Cardiac muscle cell (in vitro differentiated cells and primary cell): Measurements from ENCODE around the gene CCT7. TPM values are rescaled to one million over a fixed set of nuclear protein-coding genes. Genes with fewer than 3 reads are reported as not detected.

Experiments
- DNase-seq, 2 donors: peaks; one replicate each; pipeline versions ENCODE4 v3.0.0 to v3.0.0-alpha.2; 2010 to 2017; ENCODE audit warnings: low read depth in 1 of 2, low spot score in 1 of 2
- H3K27ac ChIP-seq: fragments of 200-600 bp; sonication (generic); 2 replicates; pipeline ENCODE4 v1.5.1; 2016
- H3K27me3 ChIP-seq: fragments of 200-600 bp; sonication (generic); 2 replicates; pipeline ENCODE4 v1.6.0; 2016; ENCODE audit warnings: control low read depth
- H3K36me3 ChIP-seq: fragments of 200-600 bp; sonication (generic); 2 replicates; pipeline ENCODE4 v1.5.1; 2016; ENCODE audit warnings: control low read depth
- H3K4me1 ChIP-seq: fragments of 200-600 bp; sonication (generic); 2 replicates; pipeline ENCODE4 v1.8.1; 2017; ENCODE audit warnings: low read depth, mild to moderate bottlenecking, mixed run types
- H3K4me3 ChIP-seq: fragments of 200-600 bp; sonication (generic); 2 replicates; pipeline ENCODE4 v1.5.1; 2016; ENCODE audit warnings: mild to moderate bottlenecking
- H3K9me3 ChIP-seq: fragments of 200-600 bp; sonication (generic); 2 replicates; pipeline ENCODE4 v1.5.1; 2017; ENCODE audit warnings: low read depth, mild to moderate bottlenecking, control low read depth
- polyA plus RNA-seq: library from polyadenylated mRNA; unstranded; fragments of >200 nt; fragmentation: Nextera tagmentation; extraction: Ambion mirVana; gene quantifications from 2 replicates; pipeline ENCODE4 v1.2.1, GENCODE V29; 2016
- total RNA-seq: library from RNA; depleted of rRNA; stranded (reverse); fragments of >200 nt; gene quantifications from 2 replicates; pipeline ENCODE4 v1.2.3, GENCODE V29; 2016
- TF ChIP-seq, protein P1 (sequence below): IDR thresholded peaks from 2 replicates; pipeline ENCODE4 v1.5.1; 2012; ENCODE audit warnings: low read depth, mild to moderate bottlenecking, low read length

Gene CCT7
- total and polyA plus RNA-seq, 2 experiments from 2014 or later, result 370 to 384 TPM

DNA sequence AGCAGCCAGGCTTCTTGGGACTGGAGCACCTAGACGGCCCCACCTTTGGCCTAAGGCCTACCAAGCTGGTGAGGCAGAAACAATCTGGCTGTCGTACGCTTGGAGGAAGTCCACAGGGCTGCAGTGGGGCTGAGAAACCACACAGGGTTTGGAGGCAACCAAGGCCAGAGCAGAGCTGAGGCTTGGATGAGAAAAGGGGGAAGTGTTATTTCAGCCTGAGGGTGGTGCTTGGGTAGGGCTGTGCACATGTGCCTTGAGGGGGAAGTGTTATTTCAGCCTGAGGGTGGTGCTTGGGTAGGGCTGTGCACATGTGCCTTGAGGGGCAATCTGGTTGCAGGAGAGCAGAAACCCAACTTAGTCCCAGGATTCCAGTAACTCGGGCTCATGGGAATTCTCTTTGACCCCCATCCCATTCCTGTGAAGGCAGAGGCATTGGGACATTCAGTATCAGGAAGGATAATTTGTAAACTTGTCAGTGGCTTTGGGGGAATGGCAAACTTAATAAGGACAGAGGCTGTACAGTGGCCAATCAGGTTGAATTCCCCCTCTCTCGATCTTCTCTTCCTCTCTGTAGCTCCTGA is 51.1 kb downstream of the CCT7 start:
- TF ChIP-seq, protein P1, sequence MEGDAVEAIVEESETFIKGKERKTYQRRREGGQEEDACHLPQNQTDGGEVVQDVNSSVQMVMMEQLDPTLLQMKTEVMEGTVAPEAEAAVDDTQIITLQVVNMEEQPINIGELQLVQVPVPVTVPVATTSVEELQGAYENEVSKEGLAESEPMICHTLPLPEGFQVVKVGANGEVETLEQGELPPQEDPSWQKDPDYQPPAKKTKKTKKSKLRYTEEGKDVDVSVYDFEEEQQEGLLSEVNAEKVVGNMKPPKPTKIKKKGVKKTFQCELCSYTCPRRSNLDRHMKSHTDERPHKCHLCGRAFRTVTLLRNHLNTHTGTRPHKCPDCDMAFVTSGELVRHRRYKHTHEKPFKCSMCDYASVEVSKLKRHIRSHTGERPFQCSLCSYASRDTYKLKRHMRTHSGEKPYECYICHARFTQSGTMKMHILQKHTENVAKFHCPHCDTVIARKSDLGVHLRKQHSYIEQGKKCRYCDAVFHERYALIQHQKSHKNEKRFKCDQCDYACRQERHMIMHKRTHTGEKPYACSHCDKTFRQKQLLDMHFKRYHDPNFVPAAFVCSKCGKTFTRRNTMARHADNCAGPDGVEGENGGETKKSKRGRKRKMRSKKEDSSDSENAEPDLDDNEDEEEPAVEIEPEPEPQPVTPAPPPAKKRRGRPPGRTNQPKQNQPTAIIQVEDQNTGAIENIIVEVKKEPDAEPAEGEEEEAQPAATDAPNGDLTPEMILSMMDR, result no peak
- no peaks in the 10 kb centered on the region for H3K9me3 ChIP-seq
- peak overlapping the region; percentile 67 for H3K4me3 ChIP-seq
- no peaks in the 10 kb centered on the region for H3K36me3 ChIP-seq
- peaks cover 3% of the 10 kb centered on the region for H3K4me1 ChIP-seq
- H3K27me3 ChIP-seq, result peaks cover 78% of the 10 kb centered on the region
- H3K27ac ChIP-seq, result no peak overlapping the region
- DNase-seq, result no peak

DNA sequence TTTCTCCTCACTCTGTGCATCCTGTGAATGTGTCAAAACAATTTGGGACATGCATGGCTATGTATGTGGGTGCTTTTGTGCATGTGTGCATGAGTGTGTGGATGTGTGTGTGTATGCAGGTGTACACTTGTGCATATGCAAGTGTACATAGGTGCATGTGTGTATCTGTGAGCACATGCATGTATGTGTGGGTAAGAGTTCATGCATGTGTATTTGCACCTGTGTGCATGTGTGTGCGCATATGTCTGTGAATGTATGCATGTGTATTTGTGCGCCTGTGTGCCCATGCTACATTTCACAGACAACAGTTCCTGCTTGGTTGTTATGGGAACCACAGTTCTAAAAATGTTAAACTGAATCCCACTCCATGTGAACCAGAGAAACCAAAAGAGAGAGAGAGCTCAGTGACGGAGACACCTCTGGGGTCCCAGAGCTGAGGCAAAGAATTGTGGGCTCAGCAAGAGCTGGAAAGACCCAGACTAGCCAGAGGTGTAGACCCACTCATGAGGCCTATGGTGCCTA is 52.1 kb downstream of the CCT7 start:
- Histone ChIP-seq H3K27me3 (peaks cover 88% of the 10 kb centered on the region), H3K4me1 (peaks cover 3% of the 10 kb centered on the region), H3K4me3 (no peak overlapping the region), H3K9me3 (no peaks in the 10 kb centered on the region), H3K36me3 (no peaks in the 10 kb centered on the region), H3K27ac (no peak overlapping the region)
- TF ChIP-seq, protein P1, result no peak
- DNase-seq, result no peak

DNA sequence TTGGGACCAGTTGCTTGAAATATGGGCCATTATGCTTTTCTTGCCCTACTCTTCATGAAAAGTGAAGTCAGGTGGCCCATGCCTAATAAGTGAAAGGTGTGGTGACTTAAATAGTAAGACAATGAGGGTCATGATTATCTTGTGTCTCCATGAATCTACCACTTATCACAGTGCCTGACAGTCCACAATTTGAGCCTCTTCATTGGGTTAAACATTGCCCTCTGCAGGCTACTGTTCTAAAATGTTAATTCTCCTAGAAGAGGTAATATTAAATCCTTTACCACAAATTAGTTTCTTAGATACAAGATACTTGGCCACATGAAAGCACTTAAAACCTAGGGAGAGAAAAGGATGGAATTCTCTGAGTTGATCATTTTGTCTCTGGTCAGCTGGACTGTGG is 55.2 kb downstream of the CCT7 start:
- H3K27me3 ChIP-seq, result peaks cover 100% of the 10 kb centered on the region
- H3K9me3 ChIP-seq, result no peaks in the 10 kb centered on the region
- H3K27ac ChIP-seq, result no peak overlapping the region
- H3K36me3 ChIP-seq, result no peaks in the 10 kb centered on the region
- DNase-seq, result no peak
- H3K4me1 ChIP-seq, result no peaks in the 10 kb centered on the region
- TF ChIP-seq, protein P1, result no peak
- H3K4me3 ChIP-seq, result no peak overlapping the region

DNA sequence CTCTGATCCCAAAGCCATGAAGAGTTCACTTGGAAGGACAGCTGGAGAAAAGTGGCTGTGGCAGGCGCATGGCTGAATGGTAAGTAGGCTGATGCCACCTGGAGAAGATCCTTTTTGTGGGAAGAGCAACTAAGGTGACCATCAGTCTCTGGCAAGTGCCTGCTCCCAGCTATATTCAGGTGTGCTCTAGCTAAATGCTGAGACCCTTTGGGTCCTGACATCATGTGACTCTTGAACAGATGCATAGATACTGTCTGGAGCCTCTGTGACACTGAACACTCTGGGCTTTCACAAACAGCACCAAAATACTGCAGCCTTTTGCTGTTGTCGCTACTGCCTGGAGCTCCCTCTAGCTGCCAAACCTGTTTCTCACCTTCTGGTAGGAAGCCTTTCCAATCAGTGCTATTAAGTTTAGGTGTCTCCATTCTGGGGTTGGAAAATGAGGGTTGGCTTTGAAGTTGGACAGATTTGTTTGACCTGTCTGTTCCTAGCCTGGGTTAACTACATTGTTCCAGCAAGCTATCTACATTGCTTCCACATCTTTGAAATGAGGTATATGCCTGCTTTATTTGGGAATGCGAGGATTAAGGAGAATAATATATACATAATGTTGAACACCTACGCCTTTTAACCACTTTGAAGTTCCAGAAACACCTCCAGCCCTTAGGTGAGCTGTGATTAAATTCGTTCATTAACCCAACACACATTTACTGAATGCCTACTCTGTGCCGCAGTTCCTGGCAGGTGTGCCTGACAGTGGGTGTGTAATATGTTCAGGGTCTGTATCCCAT is 56.1 kb downstream of the CCT7 start:
- Histone ChIP-seq H3K27me3 (peaks cover 100% of the 10 kb centered on the region), H3K4me3 (no peak overlapping the region), H3K9me3 (no peaks in the 10 kb centered on the region), H3K27ac (no peak overlapping the region), H3K4me1 (no peaks in the 10 kb centered on the region), H3K36me3 (no peaks in the 10 kb centered on the region)
- TF ChIP-seq, protein P1, result peak; percentile 83
- DNase-seq, result peak; percentile 56 to 58

DNA sequence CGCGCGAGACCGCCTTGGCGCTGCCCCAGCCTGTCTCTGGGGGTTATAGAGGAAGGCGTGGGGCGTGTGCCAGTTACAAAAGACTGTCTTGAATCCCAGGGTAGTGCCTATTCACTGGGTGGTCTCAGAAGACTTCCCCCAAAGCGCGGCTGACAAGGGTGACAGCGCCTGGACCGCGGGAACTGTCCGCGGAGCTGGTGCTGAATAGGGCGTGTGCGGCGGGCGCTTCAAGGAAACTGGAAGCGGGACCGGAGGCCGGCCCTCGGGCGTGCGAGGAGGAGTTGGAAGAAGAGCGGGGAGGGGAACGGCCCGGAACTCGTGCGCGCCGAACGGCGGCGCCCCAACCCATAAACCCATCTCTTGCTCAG is 57.0 kb downstream of the CCT7 start:
- Histone ChIP-seq H3K27me3 (peaks cover 100% of the 10 kb centered on the region), H3K27ac (no peak overlapping the region), H3K9me3 (no peaks in the 10 kb centered on the region), H3K36me3 (no peaks in the 10 kb centered on the region), H3K4me1 (no peaks in the 10 kb centered on the region), H3K4me3 (peak overlapping the region; percentile 4)
- DNase-seq, result peak; percentile 66 to 89
- TF ChIP-seq, protein P1, result no peak
